HEK293 (cell line): ENCODE results near the gene EML4.

Source experiments
- CTCF ChIA-PET: fragments of 350-600 bp; formaldehyde crosslinking; extraction: SDS; loops from one replicate; lab custom pipeline; 2021; ENCODE audit warnings: antibody characterized with exemption; lab: Yijun Ruan, JAX
- POLR2A ChIA-PET: fragments of 300-600 bp; formaldehyde crosslinking; extraction: SDS; loops from one replicate; lab custom pipeline; 2020; ENCODE audit warnings: antibody characterized with exemption, inconsistent platforms; lab: Yijun Ruan, JAX
- H3K27ac ChIP-seq: fragments of 200-500 bp; sonication (Bioruptor generic); 2 replicates; pipeline ENCODE4 v1.5.1; 2014; ENCODE audit warnings: low read depth, low read length, control low read depth, inconsistent platforms; ENCODE audit errors: extremely low read depth
- H3K36me3 ChIP-seq, 2 experiments: fragments of 200-500 bp in 1 of 2; sonication (Bioruptor generic) in 1 of 2; 1 replicate in 1 of 2; 2 replicates in 1 of 2; pipeline ENCODE4 v1.5.1; 2014 to 2017; ENCODE audit warnings: inconsistent platforms in 2 of 2, low read length in 2 of 2; ENCODE audit not compliant: control insufficient read depth in 2 of 2, insufficient read depth in 1 of 2
- H3K4me1 ChIP-seq: fragments of 200-500 bp; sonication (Bioruptor generic); 2 replicates; pipeline ENCODE4 v1.5.1; 2014; ENCODE audit warnings: mild to moderate bottlenecking, low read length, inconsistent platforms; ENCODE audit not compliant: control insufficient read depth, insufficient read depth
- H3K4me3 ChIP-seq: 2 replicates; pipeline ENCODE4 v1.5.1; 2011; ENCODE audit warnings: low read depth, mild to moderate bottlenecking, control low read depth, low read length, moderate library complexity
- H3K9me3 ChIP-seq: fragments of 200-500 bp; sonication (Bioruptor generic); 2 replicates; pipeline ENCODE4 v1.5.1; 2014; ENCODE audit warnings: low read depth, low read length, inconsistent platforms; ENCODE audit not compliant: control insufficient read depth, insufficient read depth
- BCL11B ChIP-seq: fragments of 450-650 bp; formaldehyde crosslinking; IDR thresholded peaks from 2 replicates; pipeline ENCODE4 v1.5.1; 2016; ENCODE audit warnings: low read depth, missing biosample characterization, missing genetic modification characterization
- EGR2 ChIP-seq: fragments of 450-650 bp; formaldehyde crosslinking; IDR thresholded peaks from 2 replicates; pipeline ENCODE4 v1.5.1; 2016; ENCODE audit warnings: low read depth, missing biosample characterization, missing genetic modification characterization
- ZNF747 ChIP-seq: fragments of 450-650 bp; formaldehyde crosslinking; IDR thresholded peaks from 2 replicates; pipeline ENCODE4 v1.5.1; 2016; ENCODE audit warnings: missing biosample characterization, missing genetic modification characterization
- ZSCAN16 ChIP-seq: fragments of 450-650 bp; formaldehyde crosslinking; IDR thresholded peaks from 2 replicates; pipeline ENCODE4 v1.5.1; 2016; ENCODE audit warnings: missing biosample characterization, missing genetic modification characterization
- TF ChIP-seq, protein P1 (sequence below): fragments of 450-650 bp; formaldehyde crosslinking; IDR thresholded peaks from 2 replicates; pipeline ENCODE4 v1.5.1; 2016; ENCODE audit warnings: missing biosample characterization, missing genetic modification characterization
- TF ChIP-seq, protein P2 (sequence below): fragments of 450-650 bp; formaldehyde crosslinking; optimal IDR thresholded peaks from 2 replicates; pipeline ENCODE3; 2016; ENCODE audit warnings: missing biosample characterization, mild to moderate bottlenecking, missing genetic modification characterization
- TF ChIP-seq, protein P3 (sequence below): fragments of 450-650 bp; formaldehyde crosslinking; IDR thresholded peaks from 2 replicates; pipeline ENCODE4 v1.5.1; 2016; ENCODE audit warnings: missing biosample characterization, missing genetic modification characterization
- TF ChIP-seq, protein P4 (sequence below): fragments of 450-650 bp; formaldehyde crosslinking; IDR thresholded peaks from 2 replicates; pipeline ENCODE4 v1.5.1; 2017; ENCODE audit warnings: missing biosample characterization, missing genetic modification characterization

Gene EML4

DNA sequence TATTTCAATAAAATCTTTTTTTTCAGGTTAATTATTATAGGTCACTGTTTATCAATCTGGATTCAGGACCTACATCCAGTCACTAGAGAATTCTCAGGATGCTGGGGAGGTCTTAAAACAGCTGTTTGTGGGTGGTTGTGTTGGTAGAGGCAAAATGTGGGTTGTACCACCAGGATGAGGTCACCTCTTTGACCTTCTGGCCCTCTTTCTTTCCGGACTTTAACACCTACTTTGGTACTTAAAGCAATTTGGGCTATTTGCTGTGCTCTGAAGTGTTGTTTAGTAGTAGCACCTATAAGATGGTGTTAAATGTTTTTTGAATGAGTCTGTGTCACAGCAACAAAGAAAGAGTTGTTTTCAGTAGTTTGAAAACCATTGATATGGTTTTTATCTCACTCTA lies 14.6 kb downstream of the EML4 start (continued):
- TF ChIP-seq EGR2 (tag by site-specific recombination): peak; percentile 88

DNA sequence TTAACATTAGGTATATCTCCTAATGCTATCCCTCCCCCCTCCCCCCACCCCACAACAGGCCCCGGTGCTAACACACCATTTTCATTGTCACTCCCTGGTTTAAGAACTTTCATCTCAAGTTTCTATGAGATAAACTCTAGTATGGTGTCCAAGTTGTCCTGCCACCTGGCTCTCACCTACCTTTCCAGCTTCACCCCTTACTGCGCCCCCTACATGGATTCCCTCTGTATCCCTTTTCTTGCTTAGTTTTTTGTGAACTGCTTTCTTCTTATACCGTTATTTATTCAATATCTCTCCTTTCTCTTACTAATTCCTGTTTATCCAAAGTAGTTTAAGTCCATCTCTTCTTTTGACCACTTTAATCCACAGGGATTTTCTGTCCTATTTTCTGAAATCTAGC lies 15.2 kb downstream of the EML4 start:
- POLR2A ChIA-PET: no interaction called here
- Histone ChIP-seq H3K4me3 (no peak overlapping the region), H3K9me3 (no peaks in the 10 kb centered on the region), H3K27ac (no peak overlapping the region), H3K4me1 (peaks cover 34% of the 10 kb centered on the region), H3K36me3 (no peaks in the 10 kb centered on the region; a peak in 1 of 3 replicates)
- CTCF ChIA-PET: interaction anchor here (1.2 kb wide), 1 partner anchor 13 kb away, joined by 5 read pairs; no protein-coding TSS in a partner anchor
- no peak for TF ChIP-seq ZNF747 (tag by site-specific recombination)
- TF ChIP-seq, protein P1, sequence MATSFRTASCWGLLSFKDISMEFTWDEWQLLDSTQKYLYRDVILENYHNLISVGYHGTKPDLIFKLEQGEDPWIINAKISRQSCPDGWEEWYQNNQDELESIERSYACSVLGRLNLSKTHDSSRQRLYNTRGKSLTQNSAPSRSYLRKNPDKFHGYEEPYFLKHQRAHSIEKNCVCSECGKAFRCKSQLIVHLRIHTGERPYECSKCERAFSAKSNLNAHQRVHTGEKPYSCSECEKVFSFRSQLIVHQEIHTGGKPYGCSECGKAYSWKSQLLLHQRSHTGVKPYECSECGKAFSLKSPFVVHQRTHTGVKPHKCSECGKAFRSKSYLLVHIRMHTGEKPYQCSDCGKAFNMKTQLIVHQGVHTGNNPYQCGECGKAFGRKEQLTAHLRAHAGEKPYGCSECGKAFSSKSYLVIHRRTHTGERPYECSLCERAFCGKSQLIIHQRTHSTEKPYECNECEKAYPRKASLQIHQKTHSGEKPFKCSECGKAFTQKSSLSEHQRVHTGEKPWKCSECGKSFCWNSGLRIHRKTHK (tag by site-specific recombination): no peak

DNA sequence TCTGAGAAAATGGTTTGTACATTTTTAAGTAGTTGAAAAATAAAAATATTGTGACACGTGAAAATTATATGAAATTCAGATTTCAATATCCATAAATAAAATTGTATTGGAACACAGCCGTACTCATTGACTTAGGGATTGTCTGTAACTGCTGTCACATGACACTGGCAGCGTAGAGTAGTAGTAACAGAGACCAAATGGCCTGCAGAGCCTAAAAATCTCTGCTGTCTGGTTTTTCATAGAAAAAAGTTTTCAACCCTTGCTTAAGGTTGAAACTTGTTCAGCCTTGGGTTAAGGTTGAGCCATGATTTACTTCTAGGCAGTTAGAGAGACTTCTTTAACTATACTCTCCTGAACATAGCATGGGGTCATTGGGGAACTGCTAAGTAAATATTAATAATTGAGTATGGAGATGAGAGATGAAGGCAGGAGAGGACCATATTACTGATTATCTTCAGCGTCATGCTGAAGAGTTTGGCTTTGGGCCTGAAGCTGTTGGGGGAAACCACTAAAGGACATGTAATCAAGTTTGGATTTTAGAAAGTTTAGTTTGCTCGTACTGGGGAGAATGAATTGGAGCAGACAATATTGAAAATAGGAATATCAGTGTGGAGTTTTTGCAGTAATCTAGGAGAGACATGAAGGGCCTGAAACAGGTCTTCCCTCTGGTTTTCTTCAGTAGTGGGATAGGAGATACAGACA lies 16.2 kb downstream of the EML4 start:
- CTCF ChIA-PET: no interaction called here
- Histone ChIP-seq H3K9me3 (no peaks in the 10 kb centered on the region), H3K36me3 (no peaks in the 10 kb centered on the region; a peak in 1 of 3 replicates), H3K4me3 (no peak overlapping the region), H3K27ac (no peak overlapping the region), H3K4me1 (peaks cover 34% of the 10 kb centered on the region)
- POLR2A ChIA-PET: no interaction called here
- TF ChIP-seq, protein P2, sequence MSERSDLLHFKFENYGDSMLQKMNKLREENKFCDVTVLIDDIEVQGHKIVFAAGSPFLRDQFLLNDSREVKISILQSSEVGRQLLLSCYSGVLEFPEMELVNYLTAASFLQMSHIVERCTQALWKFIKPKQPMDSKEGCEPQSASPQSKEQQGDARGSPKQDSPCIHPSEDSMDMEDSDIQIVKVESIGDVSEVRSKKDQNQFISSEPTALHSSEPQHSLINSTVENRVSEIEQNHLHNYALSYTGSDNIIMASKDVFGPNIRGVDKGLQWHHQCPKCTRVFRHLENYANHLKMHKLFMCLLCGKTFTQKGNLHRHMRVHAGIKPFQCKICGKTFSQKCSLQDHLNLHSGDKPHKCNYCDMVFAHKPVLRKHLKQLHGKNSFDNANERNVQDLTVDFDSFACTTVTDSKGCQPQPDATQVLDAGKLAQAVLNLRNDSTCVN (tag by site-specific recombination): no peak
- TF ChIP-seq BCL11B: no peak
- TF ChIP-seq, protein P3, sequence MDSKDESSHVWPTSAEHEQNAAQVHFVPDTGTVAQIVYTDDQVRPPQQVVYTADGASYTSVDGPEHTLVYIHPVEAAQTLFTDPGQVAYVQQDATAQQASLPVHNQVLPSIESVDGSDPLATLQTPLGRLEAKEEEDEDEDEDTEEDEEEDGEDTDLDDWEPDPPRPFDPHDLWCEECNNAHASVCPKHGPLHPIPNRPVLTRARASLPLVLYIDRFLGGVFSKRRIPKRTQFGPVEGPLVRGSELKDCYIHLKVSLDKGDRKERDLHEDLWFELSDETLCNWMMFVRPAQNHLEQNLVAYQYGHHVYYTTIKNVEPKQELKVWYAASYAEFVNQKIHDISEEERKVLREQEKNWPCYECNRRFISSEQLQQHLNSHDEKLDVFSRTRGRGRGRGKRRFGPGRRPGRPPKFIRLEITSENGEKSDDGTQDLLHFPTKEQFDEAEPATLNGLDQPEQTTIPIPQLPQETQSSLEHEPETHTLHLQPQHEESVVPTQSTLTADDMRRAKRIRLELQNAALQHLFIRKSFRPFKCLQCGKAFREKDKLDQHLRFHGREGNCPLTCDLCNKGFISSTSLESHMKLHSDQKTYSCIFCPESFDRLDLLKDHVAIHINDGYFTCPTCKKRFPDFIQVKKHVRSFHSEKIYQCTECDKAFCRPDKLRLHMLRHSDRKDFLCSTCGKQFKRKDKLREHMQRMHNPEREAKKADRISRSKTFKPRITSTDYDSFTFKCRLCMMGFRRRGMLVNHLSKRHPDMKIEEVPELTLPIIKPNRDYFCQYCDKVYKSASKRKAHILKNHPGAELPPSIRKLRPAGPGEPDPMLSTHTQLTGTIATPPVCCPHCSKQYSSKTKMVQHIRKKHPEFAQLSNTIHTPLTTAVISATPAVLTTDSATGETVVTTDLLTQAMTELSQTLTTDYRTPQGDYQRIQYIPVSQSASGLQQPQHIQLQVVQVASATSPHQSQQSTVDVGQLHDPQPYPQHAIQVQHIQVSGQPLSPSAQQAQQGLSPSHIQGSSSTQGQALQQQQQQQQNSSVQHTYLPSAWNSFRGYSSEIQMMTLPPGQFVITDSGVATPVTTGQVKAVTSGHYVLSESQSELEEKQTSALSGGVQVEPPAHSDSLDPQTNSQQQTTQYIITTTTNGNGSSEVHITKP (tag by site-specific recombination): peak; percentile 31; the same call in 1 of the 2 replicates

DNA sequence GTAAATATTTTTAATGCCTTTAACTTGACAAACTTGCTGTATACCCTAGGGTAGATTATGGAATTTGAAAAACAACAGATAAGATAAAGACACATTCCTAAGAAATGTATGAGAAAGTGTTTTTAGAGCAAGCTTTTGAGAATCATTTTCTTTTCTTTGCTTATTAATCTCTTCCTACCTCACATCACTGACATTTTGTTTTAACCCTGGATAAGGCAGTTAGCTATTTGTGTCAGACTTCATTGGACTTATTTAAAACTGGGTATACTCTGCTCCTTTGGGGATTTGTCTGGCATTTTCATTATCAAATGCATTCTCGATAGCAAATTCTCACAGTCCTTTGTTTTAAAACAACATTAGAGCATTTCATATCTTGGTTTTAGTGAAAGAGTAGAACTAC lies 17.2 kb downstream of the EML4 start:
- no peaks in the 10 kb centered on the region; a peak in 1 of 3 replicates for H3K36me3 ChIP-seq
- ChIA-PET CTCF (interaction anchor here (1.8 kb wide), 1 partner anchor 9 kb away, joined by 4 read pairs; no protein-coding TSS in a partner anchor), POLR2A (no interaction called here)
- no peak overlapping the region for H3K4me3 ChIP-seq
- TF ChIP-seq ZSCAN16 (tag by site-specific recombination): no peak
- TF ChIP-seq, protein P4, sequence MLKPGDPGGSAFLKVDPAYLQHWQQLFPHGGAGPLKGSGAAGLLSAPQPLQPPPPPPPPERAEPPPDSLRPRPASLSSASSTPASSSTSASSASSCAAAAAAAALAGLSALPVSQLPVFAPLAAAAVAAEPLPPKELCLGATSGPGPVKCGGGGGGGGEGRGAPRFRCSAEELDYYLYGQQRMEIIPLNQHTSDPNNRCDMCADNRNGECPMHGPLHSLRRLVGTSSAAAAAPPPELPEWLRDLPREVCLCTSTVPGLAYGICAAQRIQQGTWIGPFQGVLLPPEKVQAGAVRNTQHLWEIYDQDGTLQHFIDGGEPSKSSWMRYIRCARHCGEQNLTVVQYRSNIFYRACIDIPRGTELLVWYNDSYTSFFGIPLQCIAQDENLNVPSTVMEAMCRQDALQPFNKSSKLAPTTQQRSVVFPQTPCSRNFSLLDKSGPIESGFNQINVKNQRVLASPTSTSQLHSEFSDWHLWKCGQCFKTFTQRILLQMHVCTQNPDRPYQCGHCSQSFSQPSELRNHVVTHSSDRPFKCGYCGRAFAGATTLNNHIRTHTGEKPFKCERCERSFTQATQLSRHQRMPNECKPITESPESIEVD (tag by site-specific recombination): 0 out of 2 replicates have a peak, but pooled peaks have one; percentile 22
- peaks cover 39% of the 10 kb centered on the region for H3K4me1 ChIP-seq
- no peak overlapping the region for H3K27ac ChIP-seq
- H3K9me3 ChIP-seq: no peaks in the 10 kb centered on the region
